Testis (tissue), 3 donors: ENCODE results near the gene PSMD14. TPM values are rescaled to one million over a fixed set of nuclear protein-coding genes. Genes with fewer than 3 reads are reported as not detected.

Source experiments
- DNase-seq: peaks from one replicate; pipeline ENCODE4 v3.0.0-alpha.2; 2019
- H3K27ac ChIP-seq, 2 donors: fragments of 200-600 bp; sonication (generic); one replicate each; pipeline ENCODE4 v1.5.1; 2019
- H3K27me3 ChIP-seq: fragments of 200-600 bp; sonication (generic); one replicate; pipeline ENCODE4 v1.5.1; 2019
- H3K36me3 ChIP-seq: fragments of 200-600 bp; sonication (generic); one replicate; pipeline ENCODE4 v1.5.1; 2017; ENCODE audit warnings: low read depth; ENCODE audit errors: missing control alignments
- H3K4me1 ChIP-seq: fragments of 200-600 bp; sonication (generic); one replicate; pipeline ENCODE4 v1.5.1; 2019
- H3K4me3 ChIP-seq, 2 donors: fragments of 200-600 bp; sonication (generic); one replicate each; pipeline ENCODE4 v1.5.1; 2017 to 2019
- H3K9me3 ChIP-seq: fragments of 200-600 bp; sonication (generic); one replicate; pipeline ENCODE4 v1.5.1; 2017
- POLR2A ChIP-seq: fragments of 450-650 bp; IDR thresholded peaks from one replicate; pipeline ENCODE4 v1.6.1; 2017; ENCODE audit warnings: antibody characterized with exemption, mild to moderate bottlenecking, moderate library complexity
- WGBS, 2 donors: methylation state at CpG; one replicate each; pipeline ENCODE4 v1.1.5; 2018; 5-methylcytosine and 5-hydroxymethylcytosine counted together
- intact Hi-C: fragments of 100-400 bp; cut with DNase I; formaldehyde crosslinking; loops from one replicate; pipeline ENCODE4 v1.15.1; 2023; ENCODE audit warnings: low total_unique reads
- polyA plus RNA-seq: library from polyadenylated mRNA; stranded (reverse); fragments of 350-450 nt; fragmentation: Illumina TruSeq; extraction: RNeasy Lipid Tissue Mini Kit (QIAGEN cat#74804); gene quantifications from one replicate; pipeline ENCODE4 v1.2.3, GENCODE V29; 2014; ENCODE audit warnings: low read depth, low replicate concordance; ENCODE audit not compliant: insufficient read depth
- total RNA-seq, 2 donors: library from RNA; depleted of rRNA; stranded (reverse); fragments of >200 nt; gene quantifications; one replicate each; pipeline ENCODE4 v1.2.3, GENCODE V29; 2016
- TF ChIP-seq, protein P1 (sequence below), 3 experiments: fragments of 450-650 bp in 2 of 3; fragments of 200-600 bp in 1 of 3; sonication (generic) in 1 of 3; IDR thresholded peaks; one replicate each; pipeline ENCODE4 v1.5.1; 2016 to 2019; ENCODE audit warnings: antibody characterized with exemption in 3 of 3, mild to moderate bottlenecking in 2 of 3, moderate library complexity in 1 of 3

PSMD14 gene
- total and polyA plus RNA-seq, 3 donors from 2014 or later = 43.7 to 61.1 (median 48.0) TPM

DNA sequence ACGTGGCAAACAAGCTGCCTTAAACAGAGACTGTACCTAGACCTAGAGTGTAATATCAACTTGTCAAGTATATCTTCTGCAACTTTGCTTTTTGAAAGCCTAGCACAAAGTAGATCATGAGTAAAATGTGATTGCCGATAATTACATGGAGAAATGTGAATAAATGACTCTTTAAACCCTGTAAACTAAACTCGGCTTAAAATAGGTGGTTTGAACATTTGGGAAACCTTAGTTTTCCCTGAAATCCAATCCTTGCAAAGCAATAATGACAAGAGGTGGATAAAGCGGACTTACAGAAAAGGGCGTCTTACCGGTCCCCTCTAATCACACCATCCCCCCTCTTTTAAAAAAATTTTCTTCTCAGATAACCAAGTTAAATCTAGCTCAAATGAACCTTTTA lies 549 bp upstream of the PSMD14 start:
- no peak for DNase-seq
- Histone ChIP-seq H3K27me3 (no peaks in the 10 kb centered on the region), H3K4me1 (peaks cover 9% of the 10 kb centered on the region), H3K9me3 (no peaks in the 10 kb centered on the region), H3K27ac (peak overlapping the region; percentile 79 to 88), H3K36me3 (no peaks in the 10 kb centered on the region), H3K4me3 (peak overlapping the region; percentile 72 to 92)
- intact Hi-C loops = no loop called here
- WGBS, 2 donors = 29 to 31% methylated on average over 6 of the region's 6 CpGs
- no peak for TF ChIP-seq POLR2A
- TF ChIP-seq, protein P1, sequence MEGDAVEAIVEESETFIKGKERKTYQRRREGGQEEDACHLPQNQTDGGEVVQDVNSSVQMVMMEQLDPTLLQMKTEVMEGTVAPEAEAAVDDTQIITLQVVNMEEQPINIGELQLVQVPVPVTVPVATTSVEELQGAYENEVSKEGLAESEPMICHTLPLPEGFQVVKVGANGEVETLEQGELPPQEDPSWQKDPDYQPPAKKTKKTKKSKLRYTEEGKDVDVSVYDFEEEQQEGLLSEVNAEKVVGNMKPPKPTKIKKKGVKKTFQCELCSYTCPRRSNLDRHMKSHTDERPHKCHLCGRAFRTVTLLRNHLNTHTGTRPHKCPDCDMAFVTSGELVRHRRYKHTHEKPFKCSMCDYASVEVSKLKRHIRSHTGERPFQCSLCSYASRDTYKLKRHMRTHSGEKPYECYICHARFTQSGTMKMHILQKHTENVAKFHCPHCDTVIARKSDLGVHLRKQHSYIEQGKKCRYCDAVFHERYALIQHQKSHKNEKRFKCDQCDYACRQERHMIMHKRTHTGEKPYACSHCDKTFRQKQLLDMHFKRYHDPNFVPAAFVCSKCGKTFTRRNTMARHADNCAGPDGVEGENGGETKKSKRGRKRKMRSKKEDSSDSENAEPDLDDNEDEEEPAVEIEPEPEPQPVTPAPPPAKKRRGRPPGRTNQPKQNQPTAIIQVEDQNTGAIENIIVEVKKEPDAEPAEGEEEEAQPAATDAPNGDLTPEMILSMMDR (IDR thresholded peaks at IDR 0.05) = no peak

DNA sequence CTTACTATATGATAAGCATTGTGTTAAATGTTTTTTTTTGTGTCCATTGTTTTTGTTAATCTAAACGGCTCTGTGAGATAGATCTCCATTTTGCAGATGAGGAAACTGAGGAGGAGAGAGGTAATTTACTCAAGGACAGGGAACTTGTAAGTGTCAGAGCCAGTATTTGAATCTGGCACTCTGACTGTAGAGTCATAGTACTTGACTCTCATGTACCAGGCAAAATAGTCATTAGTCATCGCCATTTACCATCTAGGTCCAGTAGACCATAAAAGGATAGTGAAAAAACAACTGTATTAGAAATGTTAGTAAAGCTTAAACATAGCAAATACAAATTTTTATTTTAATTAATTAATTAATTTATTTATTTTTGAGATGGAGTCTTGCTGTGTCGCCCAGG lies 4.8 kb downstream of the PSMD14 start:
- no peak overlapping the region for H3K27ac ChIP-seq
- no peaks in the 10 kb centered on the region for H3K36me3 ChIP-seq
- TF ChIP-seq, protein P1 (IDR thresholded peaks at IDR 0.05) = no peak
- no peak for TF ChIP-seq POLR2A
- WGBS, 2 donors = 92 to 93% methylated on average over 3 of the region's 3 CpGs
- H3K4me3 ChIP-seq = no peak overlapping the region
- peaks cover 9% of the 10 kb centered on the region for H3K4me1 ChIP-seq
- no peak for DNase-seq
- H3K27me3 ChIP-seq = no peaks in the 10 kb centered on the region
- intact Hi-C loops = no loop called here
- no peaks in the 10 kb centered on the region for H3K9me3 ChIP-seq

DNA sequence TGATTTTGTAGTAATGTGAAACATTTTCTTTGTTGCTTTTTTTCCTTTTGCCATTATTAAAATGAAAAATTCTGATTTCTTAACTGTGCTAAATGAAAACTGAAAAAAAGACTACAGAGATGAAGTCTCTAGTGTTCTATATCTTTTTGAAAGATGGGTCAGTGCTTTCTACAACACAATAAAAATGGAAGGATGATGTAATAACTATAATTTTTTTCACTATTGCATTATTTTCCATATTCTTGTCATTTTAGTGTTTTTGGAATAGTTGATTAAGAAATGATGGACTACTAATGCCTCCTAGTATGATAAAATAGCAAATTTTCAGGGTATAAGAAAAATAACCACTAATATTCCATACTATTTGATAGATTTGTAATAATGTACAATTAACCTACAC lies 7.2 kb downstream of the PSMD14 start:
- TF ChIP-seq POLR2A = no peak
- TF ChIP-seq, protein P1 (IDR thresholded peaks at IDR 0.05) = no peak
- H3K36me3 ChIP-seq = no peaks in the 10 kb centered on the region
- intact Hi-C loops = no loop called here
- H3K4me1 ChIP-seq = no peaks in the 10 kb centered on the region
- H3K27me3 ChIP-seq = no peaks in the 10 kb centered on the region
- no peak for DNase-seq
- no peak overlapping the region for H3K27ac ChIP-seq
- no peaks in the 10 kb centered on the region for H3K9me3 ChIP-seq
- no peak overlapping the region for H3K4me3 ChIP-seq

DNA sequence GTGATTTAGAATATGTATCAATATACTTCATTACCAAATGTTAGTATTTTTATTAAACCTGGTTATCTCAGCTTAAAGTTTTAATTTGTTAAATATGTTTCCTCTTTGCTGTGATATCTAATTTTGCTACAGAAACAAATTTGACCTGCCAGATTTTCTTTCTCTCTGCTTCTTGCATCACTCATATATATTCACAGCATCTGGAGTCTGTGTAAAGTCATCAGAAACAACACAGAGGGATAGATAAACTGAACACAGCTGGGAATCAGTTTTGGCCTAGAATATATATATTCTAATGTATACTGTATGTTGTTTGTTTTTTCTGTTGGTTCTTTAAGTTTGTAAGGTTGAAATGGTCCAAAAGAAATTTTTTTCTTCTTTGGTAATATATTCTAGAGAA lies 8.5 kb downstream of the PSMD14 start:
- intact Hi-C loops = no loop called here
- DNase-seq = no peak
- H3K27ac ChIP-seq = no peak overlapping the region
- H3K9me3 ChIP-seq = no peaks in the 10 kb centered on the region
- no peaks in the 10 kb centered on the region for H3K36me3 ChIP-seq
- no peaks in the 10 kb centered on the region for H3K4me1 ChIP-seq
- TF ChIP-seq POLR2A = no peak
- TF ChIP-seq, protein P1 (IDR thresholded peaks at IDR 0.05) = no peak
- no peak overlapping the region for H3K4me3 ChIP-seq
- H3K27me3 ChIP-seq = no peaks in the 10 kb centered on the region

DNA sequence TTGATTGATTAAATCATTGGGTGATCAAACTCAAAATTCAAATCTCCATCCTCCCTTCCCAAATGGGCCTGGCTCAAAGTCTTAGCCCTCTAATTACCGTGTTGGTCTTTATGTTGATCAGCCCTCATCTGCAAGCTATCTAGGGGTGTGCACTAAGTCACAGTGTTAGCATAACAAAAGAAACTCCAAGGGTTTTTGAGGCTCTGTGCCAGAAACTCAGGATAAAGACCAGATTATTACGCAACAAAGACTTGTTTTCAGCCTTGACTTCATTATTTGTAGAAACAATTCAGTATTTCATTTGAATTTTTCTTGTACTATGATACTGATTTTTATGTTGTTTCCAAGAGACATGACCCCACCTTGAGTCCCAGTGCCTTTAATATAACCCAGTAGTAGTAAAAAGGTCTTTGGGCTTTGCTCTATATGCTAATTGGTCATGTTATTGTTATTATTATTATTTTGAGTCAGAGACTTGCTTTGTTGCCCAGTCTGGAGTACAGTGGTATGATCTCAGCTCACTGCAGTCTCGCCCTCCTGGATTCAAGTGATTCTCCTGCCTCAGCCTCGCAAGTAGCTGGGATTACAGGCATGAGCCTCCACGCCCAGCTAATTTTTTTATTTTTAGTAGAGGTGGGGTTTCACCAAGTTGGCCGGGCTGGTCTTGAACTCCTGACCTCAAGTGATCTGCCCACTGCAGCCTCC lies 13.9 kb downstream of the PSMD14 start:
- H3K9me3 ChIP-seq = no peaks in the 10 kb centered on the region
- TF ChIP-seq, protein P1 (IDR thresholded peaks at IDR 0.05) = no peak
- no peak for TF ChIP-seq POLR2A
- no peak for DNase-seq
- intact Hi-C loops = no loop called here
- H3K36me3 ChIP-seq = no peaks in the 10 kb centered on the region
- H3K4me1 ChIP-seq = no peaks in the 10 kb centered on the region
- 90 to 91% methylated on average over 6 of the region's 6 CpGs for WGBS, 2 donors
- no peaks in the 10 kb centered on the region for H3K27me3 ChIP-seq
- no peak overlapping the region for H3K27ac ChIP-seq
- no peak overlapping the region for H3K4me3 ChIP-seq
